Measurements from ENCODE around the gene IGF1R. TPM values are rescaled to one million over a fixed set of nuclear protein-coding genes. Genes with fewer than 3 reads are reported as not detected.
A peak's percentile ranks its signal among the peaks of the same experiment; 100 is the strongest.

IGF1R gene
- total and polyA plus RNA-seq, 4 donors, result 5.9 to 154 (median 27.6) TPM

DNA sequence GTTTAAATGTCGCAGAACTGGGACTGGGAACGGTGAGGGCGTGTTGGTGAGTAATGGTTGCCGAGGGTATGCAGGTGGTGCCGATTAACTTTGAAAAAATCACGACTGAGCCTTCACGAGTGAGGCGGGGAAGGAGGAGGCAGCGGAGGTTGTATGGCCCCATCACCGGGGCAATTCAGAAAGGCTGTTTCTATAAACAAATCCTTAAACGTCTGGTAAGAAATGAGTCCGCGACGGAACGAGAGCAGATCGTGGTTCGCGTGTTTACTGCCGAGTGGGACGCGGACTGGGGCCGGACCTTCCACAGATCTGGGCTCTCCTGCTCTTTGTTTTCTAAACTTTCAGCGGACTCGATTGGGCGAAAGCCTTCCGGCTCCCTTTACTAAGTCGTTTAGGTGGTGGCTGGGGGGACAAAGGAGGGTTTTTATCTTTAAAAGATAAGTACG lies 2.7 kb downstream of the IGF1R start:
- Histone ChIP-seq H3K36me3 (ENCODE audit: control insufficient read depth in 4 of 4, insufficient read depth in 4 of 4, low read length in 4 of 4) (peaks cover 0 to 5% (median 0%) of the 10 kb centered on the region in 4 donors), H3K27ac (ENCODE audit: low read depth in 1 of 2, low read length in 1 of 2) (peak overlapping the region; percentile 96 to 98), H3K4me1 (ENCODE audit: control insufficient read depth in 5 of 5, insufficient read depth in 5 of 5, low read length in 5 of 5) (peaks cover 0 to 12% (median 6%) of the 10 kb centered on the region in 5 donors), H3K27me3 (ENCODE audit: control insufficient read depth in 3 of 3, insufficient read depth in 3 of 3, low read length in 2 of 3) (peaks cover 0 to 5% (median 4%) of the 10 kb centered on the region in 3 donors), H3K4me3 (peak overlapping the region; percentile 94), H3K9ac (ENCODE audit: insufficient read depth in 1 of 2, low read length in 2 of 2) (peak overlapping the region; percentile 63 to 90), H3K9me3 (ENCODE audit: control insufficient read depth in 4 of 4, insufficient read depth in 3 of 4, low read length in 3 of 4) (peaks cover 0 to 2% (median 0%) of the 10 kb centered on the region in 4 donors)
- no peak for ATAC-seq (ENCODE audit: insufficient read depth, low FRiP score)
- DNase-seq, result peak; percentile 50 to 64 (median 63)
- 5 to 8% methylated on average over 28 of the region's 28 CpGs for WGBS, 2 donors
- TF ChIP-seq, protein P1, sequence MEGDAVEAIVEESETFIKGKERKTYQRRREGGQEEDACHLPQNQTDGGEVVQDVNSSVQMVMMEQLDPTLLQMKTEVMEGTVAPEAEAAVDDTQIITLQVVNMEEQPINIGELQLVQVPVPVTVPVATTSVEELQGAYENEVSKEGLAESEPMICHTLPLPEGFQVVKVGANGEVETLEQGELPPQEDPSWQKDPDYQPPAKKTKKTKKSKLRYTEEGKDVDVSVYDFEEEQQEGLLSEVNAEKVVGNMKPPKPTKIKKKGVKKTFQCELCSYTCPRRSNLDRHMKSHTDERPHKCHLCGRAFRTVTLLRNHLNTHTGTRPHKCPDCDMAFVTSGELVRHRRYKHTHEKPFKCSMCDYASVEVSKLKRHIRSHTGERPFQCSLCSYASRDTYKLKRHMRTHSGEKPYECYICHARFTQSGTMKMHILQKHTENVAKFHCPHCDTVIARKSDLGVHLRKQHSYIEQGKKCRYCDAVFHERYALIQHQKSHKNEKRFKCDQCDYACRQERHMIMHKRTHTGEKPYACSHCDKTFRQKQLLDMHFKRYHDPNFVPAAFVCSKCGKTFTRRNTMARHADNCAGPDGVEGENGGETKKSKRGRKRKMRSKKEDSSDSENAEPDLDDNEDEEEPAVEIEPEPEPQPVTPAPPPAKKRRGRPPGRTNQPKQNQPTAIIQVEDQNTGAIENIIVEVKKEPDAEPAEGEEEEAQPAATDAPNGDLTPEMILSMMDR (IDR thresholded peaks at IDR 0.05; ENCODE audit: control extremely low read depth, extremely low read depth), result no peak

DNA sequence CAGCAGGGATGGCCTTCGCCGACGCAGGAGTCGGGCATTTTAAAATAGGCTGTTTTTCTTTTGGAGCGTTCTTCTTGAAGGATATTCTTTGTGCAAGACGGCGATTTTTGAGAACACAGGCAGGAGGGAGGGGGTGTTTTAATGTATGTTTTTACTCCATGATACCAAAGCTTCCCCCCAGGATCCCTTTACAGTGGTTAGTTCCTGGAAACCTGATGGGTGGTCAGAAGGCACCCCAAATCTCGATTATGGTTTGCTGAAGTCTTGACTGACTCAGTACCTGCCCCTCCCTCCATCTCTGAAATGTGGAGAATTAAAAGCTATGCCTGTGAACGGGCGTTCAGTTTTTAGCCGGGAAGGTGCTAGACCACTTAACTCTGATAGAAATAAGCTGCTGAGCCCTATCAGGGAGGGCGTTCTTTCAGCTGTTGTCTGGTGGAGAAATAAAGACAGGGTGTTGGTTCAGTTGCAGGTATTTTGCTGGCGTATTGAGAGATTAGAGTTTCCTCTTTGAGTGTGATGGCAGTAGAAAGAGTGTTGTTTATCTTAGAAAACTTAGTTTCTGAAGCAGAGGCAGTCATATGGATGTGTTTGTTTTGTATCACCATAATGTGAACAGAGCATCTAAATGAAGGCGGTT lies 3.4 kb downstream of the IGF1R start:
- TF ChIP-seq, protein P1 (IDR thresholded peaks at IDR 0.05; ENCODE audit: control extremely low read depth, extremely low read depth), result no peak
- peak in 2 of 3 donors; percentile 66 to 69 for DNase-seq
- peak overlapping the region; percentile 51 to 98 for H3K27ac ChIP-seq (ENCODE audit: low read depth in 1 of 2, low read length in 1 of 2)
- H3K27me3 ChIP-seq (ENCODE audit: control insufficient read depth in 3 of 3, insufficient read depth in 3 of 3, low read length in 2 of 3), result peaks cover 0 to 3% (median 0%) of the 10 kb centered on the region in 3 donors
- 11 to 24% methylated on average over 14 of the region's 14 CpGs for WGBS, 2 donors
- H3K9me3 ChIP-seq (ENCODE audit: control insufficient read depth in 4 of 4, insufficient read depth in 3 of 4, low read length in 3 of 4), result peaks cover 0 to 2% (median 0%) of the 10 kb centered on the region in 4 donors
- H3K36me3 ChIP-seq (ENCODE audit: control insufficient read depth in 4 of 4, insufficient read depth in 4 of 4, low read length in 4 of 4), result peaks cover 0 to 5% (median 0%) of the 10 kb centered on the region in 4 donors
- H3K4me3 ChIP-seq, result peak overlapping the region; percentile 24
- H3K4me1 ChIP-seq (ENCODE audit: control insufficient read depth in 5 of 5, insufficient read depth in 5 of 5, low read length in 5 of 5), result peaks cover 0 to 12% (median 8%) of the 10 kb centered on the region in 5 donors
- peak overlapping the region; percentile 63 to 90 for H3K9ac ChIP-seq (ENCODE audit: insufficient read depth in 1 of 2, low read length in 2 of 2)
- ATAC-seq (ENCODE audit: insufficient read depth, low FRiP score), result no peak

DNA sequence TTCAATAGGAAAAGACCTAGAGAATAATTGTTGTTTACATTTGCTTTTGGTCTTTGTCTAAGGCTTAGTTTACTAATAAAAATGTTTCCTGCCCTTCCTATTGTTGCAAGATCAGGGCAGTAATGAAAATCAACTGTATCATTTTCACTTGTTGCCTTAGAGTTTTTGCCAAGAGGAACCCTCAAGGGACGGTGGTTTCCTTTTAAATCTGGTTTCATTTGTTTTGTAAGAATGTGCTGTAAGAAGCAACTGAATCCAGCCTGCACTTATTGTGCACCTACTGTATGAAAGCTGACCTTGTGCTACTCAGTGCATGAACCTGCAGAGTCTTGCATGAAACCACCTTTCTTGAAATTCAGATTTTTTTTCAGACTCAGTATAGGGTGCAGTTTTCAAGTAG lies 5.3 kb downstream of the IGF1R start:
- ATAC-seq (ENCODE audit: insufficient read depth, low FRiP score) (no peak), DNase-seq (no peak)
- no peaks in the 10 kb centered on the region for H3K27me3 ChIP-seq (ENCODE audit: control insufficient read depth in 3 of 3, insufficient read depth in 3 of 3, low read length in 2 of 3)
- WGBS, 2 donors, result 0 to 6% methylated on average over 1 of the region's 1 CpG
- peaks cover 3 to 16% (median 8%) of the 10 kb centered on the region in 5 donors for H3K4me1 ChIP-seq (ENCODE audit: control insufficient read depth in 5 of 5, insufficient read depth in 5 of 5, low read length in 5 of 5)
- H3K9ac ChIP-seq (ENCODE audit: insufficient read depth in 1 of 2, low read length in 2 of 2), result no peak overlapping the region
- no peak overlapping the region for H3K4me3 ChIP-seq
- H3K36me3 ChIP-seq (ENCODE audit: control insufficient read depth in 4 of 4, insufficient read depth in 4 of 4, low read length in 4 of 4), result peaks cover 0 to 5% (median 0%) of the 10 kb centered on the region in 4 donors
- TF ChIP-seq, protein P1 (IDR thresholded peaks at IDR 0.05; ENCODE audit: control extremely low read depth, extremely low read depth), result no peak
- peaks cover 0 to 2% (median 0%) of the 10 kb centered on the region in 4 donors for H3K9me3 ChIP-seq (ENCODE audit: control insufficient read depth in 4 of 4, insufficient read depth in 3 of 4, low read length in 3 of 4)
- H3K27ac ChIP-seq (ENCODE audit: low read depth in 1 of 2, low read length in 1 of 2), result no peak overlapping the region

Data from lung (tissue), 12 donors.